ENCODE measurements around the gene PPP2R5E.
A peak's percentile ranks its signal among the peaks of the same experiment; 100 is the strongest.

Gene PPP2R5E

DNA sequence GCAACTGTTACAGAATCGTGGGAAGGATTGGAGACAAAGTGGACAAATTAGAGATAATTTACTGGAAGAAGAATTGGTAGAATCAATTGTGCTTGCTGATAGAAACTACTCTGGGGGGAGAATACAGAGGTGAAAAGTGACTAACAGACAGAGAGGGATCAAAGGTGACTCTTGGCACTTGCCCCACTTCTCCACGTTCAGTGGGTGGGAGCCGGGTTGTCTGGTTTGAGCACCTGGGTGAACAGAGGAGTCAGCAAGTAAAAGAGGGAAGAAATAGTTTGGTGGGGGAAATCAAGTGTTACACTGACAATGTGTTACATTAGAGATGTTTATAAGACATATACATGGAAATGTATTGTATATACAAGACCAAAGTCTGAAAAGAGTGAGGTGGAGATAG lies 69.1 kb downstream of the PPP2R5E start:
- no peak for DNase-seq (ENCODE audit: insufficient read length, low spot score)
- FAIRE-seq = no peak
- TF ChIP-seq, protein P1, sequence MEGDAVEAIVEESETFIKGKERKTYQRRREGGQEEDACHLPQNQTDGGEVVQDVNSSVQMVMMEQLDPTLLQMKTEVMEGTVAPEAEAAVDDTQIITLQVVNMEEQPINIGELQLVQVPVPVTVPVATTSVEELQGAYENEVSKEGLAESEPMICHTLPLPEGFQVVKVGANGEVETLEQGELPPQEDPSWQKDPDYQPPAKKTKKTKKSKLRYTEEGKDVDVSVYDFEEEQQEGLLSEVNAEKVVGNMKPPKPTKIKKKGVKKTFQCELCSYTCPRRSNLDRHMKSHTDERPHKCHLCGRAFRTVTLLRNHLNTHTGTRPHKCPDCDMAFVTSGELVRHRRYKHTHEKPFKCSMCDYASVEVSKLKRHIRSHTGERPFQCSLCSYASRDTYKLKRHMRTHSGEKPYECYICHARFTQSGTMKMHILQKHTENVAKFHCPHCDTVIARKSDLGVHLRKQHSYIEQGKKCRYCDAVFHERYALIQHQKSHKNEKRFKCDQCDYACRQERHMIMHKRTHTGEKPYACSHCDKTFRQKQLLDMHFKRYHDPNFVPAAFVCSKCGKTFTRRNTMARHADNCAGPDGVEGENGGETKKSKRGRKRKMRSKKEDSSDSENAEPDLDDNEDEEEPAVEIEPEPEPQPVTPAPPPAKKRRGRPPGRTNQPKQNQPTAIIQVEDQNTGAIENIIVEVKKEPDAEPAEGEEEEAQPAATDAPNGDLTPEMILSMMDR (IDR thresholded peaks at IDR 0.05; ENCODE audit: insufficient read depth, missing control alignments) = no peak

DNA sequence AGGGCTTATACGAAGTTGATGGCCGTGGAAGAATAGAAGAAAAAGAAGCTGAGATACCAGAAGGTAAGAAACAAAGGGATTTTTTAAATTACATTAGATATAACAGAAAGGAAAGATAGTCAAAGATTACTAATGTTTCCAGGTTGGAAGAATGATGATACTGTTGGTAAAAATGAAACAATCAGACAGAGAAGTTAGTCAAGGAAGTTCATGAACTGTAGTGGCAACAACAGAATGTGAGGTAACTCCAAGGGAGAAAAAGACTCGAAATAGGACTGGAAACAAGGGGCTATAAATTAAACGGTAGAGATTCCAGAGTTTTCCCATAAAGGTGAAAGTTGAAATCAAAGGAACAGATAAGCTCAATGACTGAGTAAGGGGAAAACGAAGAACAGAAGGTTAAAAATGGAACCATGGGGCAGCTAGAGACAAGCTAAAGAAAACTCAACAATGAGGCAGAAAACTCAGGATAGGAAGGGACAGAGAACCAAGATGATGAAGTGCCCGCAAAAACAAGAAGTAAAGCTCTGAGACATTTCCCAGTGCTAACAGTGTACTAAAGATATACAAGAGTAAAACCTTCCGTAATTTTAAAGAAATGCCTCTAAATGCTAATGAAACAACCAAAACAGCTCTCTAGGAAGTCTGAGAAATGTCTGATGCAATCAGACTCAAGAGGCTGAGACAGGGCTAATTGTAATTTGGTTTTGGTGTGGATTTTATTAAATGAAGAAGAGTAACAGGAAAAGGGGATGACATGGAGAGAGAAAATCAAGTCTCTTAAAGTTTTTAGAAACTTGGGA lies 70.0 kb downstream of the PPP2R5E start:
- TF ChIP-seq, protein P1 (IDR thresholded peaks at IDR 0.05; ENCODE audit: insufficient read depth, missing control alignments) = no peak
- FAIRE-seq = no peak
- no peak for DNase-seq (ENCODE audit: insufficient read length, low spot score)

DNA sequence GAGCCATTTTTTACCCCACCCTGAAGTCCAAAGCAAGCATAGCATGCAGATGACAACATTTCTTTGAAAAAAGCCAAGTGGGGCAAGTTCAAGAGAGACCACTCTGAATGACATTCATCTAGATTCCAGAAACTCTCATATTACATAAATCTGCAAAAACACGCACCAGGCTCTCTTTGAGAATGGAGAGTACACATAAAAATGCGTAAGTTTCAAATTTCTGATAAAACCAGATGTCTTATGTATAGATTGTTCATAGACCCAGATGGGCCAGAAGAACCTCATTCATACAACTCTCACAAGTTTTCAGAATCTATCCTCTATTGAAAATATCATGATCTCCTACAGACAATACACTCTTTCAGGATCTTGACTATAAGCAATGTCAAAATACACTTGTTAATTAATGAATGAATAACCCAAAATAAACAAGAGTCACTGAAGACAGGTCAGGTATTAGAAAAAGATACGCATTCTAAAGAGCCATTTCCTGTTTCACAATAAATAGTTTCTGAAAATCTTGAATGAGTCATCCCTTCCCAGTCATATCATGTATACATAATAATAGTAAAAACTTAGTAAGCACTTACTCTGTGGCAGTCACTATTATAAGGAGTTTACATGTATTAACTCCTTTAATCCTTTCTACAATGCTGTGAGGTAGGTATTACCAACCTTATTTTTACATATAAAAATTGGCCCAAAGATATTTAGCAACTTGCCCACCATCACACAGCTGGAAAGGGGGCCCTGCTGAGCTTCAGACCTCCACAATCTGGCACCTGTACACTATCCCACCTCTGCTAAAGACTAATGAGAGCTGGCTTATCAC lies 72.0 kb downstream of the PPP2R5E start:
- DNase-seq (ENCODE audit: insufficient read length, low spot score) (no peak), FAIRE-seq (peak; percentile 60)
- TF ChIP-seq, protein P1 (IDR thresholded peaks at IDR 0.05; ENCODE audit: insufficient read depth, missing control alignments) = no peak

DNA sequence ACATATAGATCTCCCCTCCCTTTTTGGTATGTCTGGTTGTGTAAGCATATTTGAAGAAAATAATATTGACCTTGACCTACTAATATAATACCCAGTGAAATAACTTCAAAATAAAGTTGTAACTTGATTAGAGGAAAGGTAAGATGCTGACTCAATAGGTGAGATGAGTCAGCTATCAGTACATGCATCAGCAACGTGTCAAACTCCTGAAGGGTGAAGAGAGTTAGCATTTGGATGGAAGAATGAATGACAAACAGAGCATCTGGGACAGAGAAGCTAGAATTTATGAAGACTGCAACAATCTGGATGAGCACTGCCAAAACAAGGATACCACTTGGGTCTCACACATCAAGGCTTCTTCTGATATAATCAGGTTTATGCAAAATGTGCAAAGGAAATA lies 74.9 kb downstream of the PPP2R5E start:
- FAIRE-seq (no peak), DNase-seq (ENCODE audit: insufficient read length, low spot score) (no peak)
- TF ChIP-seq, protein P1 (IDR thresholded peaks at IDR 0.05; ENCODE audit: insufficient read depth, missing control alignments) = no peak

DNA sequence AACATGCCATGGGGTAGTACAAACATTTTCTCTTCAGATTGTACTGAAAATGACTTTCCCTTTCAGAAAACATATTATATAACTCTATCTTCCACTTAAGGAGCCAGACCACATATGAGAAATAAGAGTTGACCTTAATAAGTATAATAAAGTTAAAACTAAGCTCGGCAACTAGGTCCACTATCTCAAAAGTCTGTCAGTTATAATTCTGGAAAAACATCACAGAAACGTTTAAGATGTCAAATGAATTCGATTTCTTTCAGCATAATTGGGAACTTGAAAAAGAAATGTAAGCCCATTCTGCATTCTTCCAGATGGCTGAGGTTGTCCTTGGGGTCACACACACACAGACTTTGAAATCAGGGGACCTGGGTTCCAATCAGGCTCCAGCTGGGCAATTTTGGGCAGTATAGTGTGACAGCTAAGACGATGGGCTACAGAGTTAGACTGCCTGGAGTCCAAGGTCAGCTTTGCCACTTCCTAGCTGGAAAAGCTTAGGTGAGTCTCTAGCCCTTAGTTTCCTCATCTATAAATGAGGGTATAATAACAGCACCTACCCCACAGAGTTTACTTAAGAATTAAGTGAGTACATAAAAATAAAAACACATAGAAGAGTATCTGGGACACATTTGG lies 75.6 kb downstream of the PPP2R5E start:
- FAIRE-seq = no peak

DNA sequence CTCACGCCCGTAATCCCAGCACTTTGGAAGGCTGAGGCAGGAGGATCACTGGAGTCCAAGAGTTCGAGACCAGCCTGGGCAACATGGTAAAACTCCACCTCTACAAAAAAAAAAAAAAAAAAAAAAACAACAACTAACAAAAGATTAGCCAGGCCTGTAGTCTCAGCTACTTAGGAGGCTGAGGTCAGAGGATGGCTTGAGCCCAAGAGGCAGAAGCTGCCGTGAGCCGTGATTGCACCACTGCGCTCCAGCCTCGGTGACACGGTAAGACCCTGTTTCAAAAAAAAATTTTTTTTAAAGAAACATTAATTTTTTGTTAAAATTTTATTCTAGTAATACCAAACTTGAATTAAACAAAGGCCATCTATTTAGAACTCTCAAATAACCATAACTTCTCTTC lies 77.8 kb downstream of the PPP2R5E start:
- FAIRE-seq = no peak
- no peak for DNase-seq (ENCODE audit: insufficient read length, low spot score)
- TF ChIP-seq, protein P1 (IDR thresholded peaks at IDR 0.05; ENCODE audit: insufficient read depth, missing control alignments) = no peak

More for the DNA sequence above, 75.6 kb downstream of the PPP2R5E start:
- DNase-seq (ENCODE audit: insufficient read length, low spot score) = no peak
- TF ChIP-seq, protein P1 (IDR thresholded peaks at IDR 0.05; ENCODE audit: insufficient read depth, missing control alignments) = no peak

All from D721Med (cell line).